Middle frontal gyrus (tissue), 1 donor: ENCODE data around the gene CADPS2.
"Not testable (repeated sequence)": the region's sequence is repeated elsewhere in the genome, so short reads cannot be mapped to it uniquely, and the experiment has no call there.

Experiments
- DNase-seq: peaks from one replicate; pipeline ENCODE4 v3.0.0-alpha.2; 2015; ENCODE audit warnings: low spot score; ENCODE audit errors: extremely low spot score

Gene CADPS2

DNA sequence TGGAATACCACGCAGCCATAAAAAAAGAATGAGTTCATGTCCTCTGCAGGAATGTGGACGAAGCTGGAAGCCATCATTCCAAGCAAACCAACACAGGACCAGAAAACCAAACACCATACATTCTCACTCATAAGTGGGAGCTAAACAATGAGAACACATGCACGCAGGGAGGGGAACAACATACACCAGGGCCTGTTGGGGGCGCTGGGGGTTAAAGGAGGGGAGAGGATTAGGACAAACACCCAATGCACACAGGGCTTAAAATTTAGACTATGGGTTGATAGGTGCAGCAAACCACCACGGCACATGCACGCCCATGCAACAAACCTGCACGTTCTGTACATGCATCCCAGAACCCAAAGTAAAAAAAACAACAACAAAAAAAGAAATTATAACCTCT, 210.6 kb downstream of the CADPS2 start:
- no peak for DNase-seq

DNA sequence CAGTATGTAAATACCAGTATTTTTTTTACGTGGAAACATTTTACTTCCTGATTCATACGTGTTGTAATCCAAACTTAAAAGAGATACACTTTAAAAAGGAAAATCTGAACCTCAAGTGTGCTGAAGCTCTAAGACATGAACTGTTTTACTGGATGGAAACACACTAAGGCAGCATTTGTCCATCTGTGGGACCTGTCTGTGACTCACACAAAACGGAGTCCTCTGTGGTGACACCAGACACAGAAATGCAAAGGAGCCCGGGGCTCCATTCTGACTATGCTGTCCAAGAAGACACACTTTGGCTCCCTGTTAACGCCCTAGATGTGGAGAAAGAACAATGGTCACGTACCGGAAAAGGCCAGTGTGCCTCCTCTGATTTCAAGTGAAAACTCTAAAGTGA, 211.2 kb downstream of the CADPS2 start:
- DNase-seq = no peak

- peak; percentile 35 for DNase-seq
Measured at GRCh38 chr7:122674502-122674901, 211.8 kb downstream of the CADPS2 start.

DNA sequence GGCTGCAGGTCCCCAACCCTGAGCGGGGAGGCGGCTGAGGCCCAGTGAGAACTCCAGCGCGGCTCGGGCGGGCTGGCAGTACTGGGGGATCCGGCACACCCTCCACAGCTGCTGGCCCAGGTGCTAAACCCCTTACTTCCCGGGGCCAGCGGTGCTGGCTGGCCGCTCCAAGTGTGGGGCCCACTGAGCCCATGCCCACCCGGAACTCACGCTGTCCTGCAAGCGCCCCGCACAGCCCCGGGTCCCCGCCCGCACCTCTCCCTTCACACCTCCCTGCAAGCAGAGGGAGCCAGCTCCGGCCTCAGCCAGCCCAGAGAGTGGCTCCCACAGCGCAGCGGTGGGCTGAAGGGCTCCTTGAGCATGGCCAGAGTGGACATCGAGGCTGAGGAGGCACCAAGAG, 212.3 kb downstream of the CADPS2 start:
- no peak for DNase-seq

DNA sequence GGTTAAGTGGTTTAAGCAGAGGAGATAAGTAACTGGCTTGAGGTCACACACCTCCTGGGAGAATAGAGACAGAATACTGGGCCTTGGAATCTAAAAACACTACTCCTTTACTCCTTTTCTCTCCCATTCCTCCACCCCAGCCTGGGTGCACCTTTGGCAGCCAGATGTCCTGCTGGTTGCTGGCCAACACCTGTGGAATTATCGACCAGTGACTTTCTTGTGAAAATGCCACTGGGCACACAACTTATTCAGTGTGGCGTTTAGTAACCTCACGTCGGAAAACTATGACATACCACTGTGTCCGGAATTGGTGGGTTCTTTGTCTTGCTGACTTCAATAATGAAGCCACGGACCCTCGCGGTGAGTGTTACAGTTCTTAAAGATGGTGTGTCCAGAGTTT, 213.7 kb downstream of the CADPS2 start:
- DNase-seq = no peak

GRCh38 chr7:122663733-122664132, 222.5 kb downstream of the CADPS2 start:
- DNase-seq = no peak

DNA sequence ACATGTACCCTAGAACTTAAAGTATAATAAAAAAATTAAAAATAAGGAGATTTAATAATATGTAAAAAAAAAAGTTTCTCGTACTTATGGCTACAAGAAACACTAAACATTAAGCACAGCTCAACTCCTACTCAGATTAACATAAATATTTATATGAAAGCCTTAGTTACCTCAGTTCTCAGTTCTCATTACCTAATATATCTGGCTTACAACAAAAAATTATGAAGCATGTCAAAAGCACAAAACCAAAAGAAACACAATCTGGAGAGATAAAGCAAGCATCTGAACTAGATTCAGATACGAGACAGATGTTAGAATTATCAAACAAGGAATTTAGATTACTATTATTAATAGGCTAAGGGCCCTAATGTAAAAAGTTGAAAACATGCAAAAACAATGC, 227.4 kb downstream of the CADPS2 start:
- DNase-seq = no peak

DNA sequence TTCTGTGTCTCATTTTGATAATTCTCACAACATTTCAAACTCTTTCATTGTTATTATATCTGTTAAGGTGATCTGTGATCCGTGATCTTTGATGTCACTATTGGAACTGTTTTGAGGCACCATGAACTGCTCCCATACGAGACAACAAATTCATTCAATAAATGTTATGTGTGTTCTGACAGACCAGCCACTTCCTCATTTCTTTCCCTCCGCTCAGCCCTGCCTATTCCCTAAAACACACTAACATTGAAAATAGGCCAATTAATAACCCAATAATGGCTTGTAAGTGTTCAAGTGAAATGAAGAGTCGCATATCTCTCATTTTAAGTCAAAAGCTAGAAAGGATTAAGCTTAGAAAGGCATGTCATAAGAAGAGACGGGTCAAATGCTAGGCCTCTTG, 232.6 kb downstream of the CADPS2 start:
- no peak for DNase-seq

- DNase-seq = no peak
Measured at GRCh38 chr7:122652876-122653275, 233.4 kb downstream of the CADPS2 start.

GRCh38 chr7:122651451-122651850, 234.8 kb downstream of the CADPS2 start:
- DNase-seq = no peak

- no peak for DNase-seq
Measured at GRCh38 chr7:122643250-122643649, 243.0 kb downstream of the CADPS2 start.

- DNase-seq = no peak
Measured at GRCh38 chr7:122638459-122638858, 247.8 kb downstream of the CADPS2 start.

- no peak for DNase-seq
Measured at GRCh38 chr7:122637784-122638183, 248.5 kb downstream of the CADPS2 start.

GRCh38 chr7:122635481-122635880, 250.8 kb downstream of the CADPS2 start:
- DNase-seq = not testable (repeated sequence)

- no peak for DNase-seq
Measured at GRCh38 chr7:122633472-122633871, 252.8 kb downstream of the CADPS2 start.

- DNase-seq = no peak
Measured at GRCh38 chr7:122632238-122632637, 254.0 kb downstream of the CADPS2 start.

DNA sequence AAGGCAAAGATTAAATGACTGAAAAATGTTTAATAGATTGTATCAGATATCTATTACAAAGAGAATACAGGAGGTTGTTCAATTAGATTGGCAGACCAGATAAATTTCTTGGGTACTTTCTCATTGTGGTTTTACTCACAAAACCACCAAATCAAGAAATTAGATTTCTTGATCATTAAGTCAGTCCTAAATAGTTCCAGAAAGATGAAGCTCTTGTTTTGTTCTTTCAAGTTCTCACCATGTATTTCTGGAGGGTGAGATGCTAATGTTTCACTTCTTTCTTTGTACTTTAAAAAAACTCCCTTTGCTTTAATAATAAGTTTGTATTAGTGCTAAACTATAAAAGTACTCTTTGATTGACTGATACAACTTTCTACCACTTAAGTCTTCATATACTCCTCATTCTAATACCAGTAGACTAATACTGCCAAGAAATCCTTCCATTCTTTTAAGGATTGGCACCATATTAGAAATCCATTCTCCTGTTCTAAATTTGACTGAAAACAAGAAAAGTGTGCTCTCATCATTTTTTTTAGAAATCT, 256.8 kb downstream of the CADPS2 start:
- no peak for DNase-seq

GRCh38 chr7:122628651-122629411, 257.4 kb downstream of the CADPS2 start:
- DNase-seq = no peak

GRCh38 chr7:122626785-122627184, 259.5 kb downstream of the CADPS2 start:
- DNase-seq = no peak

GRCh38 chr7:122622682-122623081, 263.6 kb downstream of the CADPS2 start:
- no peak for DNase-seq

DNA sequence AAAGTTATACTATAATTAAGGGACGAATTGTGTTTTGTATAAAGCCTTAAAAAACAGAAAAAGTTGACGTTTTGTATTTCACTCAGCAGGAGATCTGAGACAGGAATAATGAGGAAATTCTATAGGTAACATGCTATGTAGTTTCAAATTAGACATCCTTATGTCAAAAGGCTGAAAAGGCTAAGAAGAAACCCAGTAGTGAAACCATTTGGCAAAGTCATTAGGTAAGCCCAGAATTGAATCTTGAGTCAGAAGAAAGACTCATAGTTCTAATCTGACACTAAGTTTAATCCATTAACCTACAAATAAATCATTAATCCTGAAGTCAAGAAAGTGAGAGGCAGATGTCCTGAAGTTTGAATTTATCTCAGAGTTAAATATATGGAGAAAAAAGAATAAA, 266.6 kb downstream of the CADPS2 start:
- DNase-seq = no peak

DNA sequence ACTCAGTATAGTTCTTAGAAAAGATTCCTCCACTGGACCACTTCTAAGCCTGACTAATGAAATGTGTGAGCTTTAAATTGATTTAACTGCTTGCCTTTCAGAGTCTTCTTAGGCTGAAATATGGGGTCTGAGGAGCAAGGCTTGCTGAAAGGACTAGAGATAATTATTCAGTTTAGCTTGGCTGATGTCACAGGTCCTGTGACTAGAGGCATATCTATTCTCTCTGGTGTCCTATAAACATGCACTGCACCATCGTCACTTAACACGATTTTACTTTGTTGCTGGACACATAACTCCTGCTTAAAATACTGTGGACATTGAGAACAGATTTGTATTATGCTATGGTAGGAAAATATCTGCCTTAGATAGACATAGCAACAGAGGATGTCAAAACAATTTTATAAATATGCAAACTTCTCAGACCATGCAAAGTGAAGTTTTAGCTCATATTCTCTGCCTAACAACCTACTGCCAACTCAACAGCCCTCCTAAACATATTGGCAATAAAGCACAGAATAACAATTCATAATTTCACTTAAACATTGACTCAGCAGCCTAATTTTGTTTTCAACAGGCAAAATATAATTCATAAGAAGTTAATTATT, 267.6 kb downstream of the CADPS2 start:
- no peak for DNase-seq

DNA sequence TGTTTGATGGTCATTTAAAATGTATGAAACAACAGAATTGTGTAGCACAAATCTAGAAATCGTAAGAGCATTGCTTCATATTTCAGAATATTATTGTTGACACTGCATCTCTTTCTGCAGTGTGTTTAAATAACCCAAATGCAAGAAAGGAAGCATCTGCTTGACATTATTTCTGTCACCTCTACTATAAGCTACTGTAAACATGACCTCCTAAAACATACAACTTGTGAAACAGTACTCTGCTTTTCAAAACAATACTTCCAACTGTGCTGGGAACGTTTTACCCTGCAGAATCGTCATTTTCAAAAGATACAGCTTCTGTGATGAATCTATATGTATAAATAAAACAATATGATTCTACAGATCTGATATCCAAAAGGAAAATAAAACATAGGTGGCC, 269.3 kb downstream of the CADPS2 start:
- no peak for DNase-seq
